Measurements from ENCODE around the gene ATP1A3. TPM values are rescaled to one million over a fixed set of nuclear protein-coding genes. Genes with fewer than 3 reads are reported as not detected.
A peak's percentile ranks its signal among the peaks of the same experiment; 100 is the strongest.
"Not testable (repeated sequence)": the region's sequence is repeated elsewhere in the genome, so short reads cannot be mapped to it uniquely, and the experiment has no call there.

The ATP1A3 gene
- total RNA-seq = not detected

DNA sequence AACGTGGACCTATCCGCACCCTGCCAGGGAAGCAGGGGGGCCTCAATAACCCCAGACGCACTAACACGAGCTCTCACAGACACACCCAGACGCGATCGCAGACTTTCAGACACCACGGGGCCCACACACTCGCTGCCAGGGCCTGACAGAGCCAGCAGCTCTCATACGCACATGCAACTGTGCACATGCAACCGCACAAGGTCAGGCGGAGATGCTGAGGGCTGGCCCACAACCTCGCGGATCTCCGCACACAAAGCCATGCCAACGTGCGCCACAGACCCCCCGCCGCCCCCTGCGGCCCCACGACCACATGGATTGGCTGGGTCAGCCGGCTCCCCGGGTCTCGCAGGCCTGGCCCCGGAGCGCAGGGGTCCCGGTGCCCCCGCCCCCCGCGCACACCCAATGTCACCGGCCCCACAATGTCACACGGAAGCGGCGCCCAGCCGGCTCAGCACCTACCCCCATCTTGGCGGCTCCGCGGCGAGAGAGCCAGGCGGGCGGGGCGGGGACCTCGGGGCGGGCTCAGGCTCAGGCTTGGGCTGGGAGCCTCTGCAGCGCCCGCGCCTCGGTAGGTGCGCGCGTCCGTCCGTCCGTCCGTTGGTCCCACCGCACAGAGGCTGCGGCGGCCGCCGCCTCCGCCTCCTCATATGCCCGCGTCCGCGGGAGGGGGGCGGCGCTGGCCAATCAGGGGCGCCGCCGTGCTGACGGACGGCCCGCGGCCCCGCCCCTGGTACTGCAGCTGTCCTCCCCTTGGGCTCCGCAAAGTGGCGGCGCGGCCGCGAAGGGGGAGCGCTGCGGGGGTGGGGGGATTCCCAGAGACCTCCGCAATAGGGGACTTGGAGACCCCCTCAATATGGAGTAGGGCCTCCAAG is at the start of gene ATP1A3:
Gene ATP1A3 (minus strand): TSS at position 619 of the 872 bp plus-strand sequence. CDS start 154 bp downstream, at position 465.
- no peaks in the 10 kb centered on the region for H3K4me1 ChIP-seq
- peaks cover 9 to 87% of the 10 kb centered on the region in 2 donors for H3K27me3 ChIP-seq
- no peak for DNase-seq (ENCODE audit: low spot score in 2 of 2)
- H3K36me3 ChIP-seq = no peaks in the 10 kb centered on the region
- no peak within 1 kb of the TSS for H3K27ac ChIP-seq
- TF ChIP-seq POLR2AphosphoS5 (IDR thresholded peaks at IDR 0.05) (no peak), POLR2A (IDR thresholded peaks at IDR 0.05) (no peak)
- TF ChIP-seq, protein P1, sequence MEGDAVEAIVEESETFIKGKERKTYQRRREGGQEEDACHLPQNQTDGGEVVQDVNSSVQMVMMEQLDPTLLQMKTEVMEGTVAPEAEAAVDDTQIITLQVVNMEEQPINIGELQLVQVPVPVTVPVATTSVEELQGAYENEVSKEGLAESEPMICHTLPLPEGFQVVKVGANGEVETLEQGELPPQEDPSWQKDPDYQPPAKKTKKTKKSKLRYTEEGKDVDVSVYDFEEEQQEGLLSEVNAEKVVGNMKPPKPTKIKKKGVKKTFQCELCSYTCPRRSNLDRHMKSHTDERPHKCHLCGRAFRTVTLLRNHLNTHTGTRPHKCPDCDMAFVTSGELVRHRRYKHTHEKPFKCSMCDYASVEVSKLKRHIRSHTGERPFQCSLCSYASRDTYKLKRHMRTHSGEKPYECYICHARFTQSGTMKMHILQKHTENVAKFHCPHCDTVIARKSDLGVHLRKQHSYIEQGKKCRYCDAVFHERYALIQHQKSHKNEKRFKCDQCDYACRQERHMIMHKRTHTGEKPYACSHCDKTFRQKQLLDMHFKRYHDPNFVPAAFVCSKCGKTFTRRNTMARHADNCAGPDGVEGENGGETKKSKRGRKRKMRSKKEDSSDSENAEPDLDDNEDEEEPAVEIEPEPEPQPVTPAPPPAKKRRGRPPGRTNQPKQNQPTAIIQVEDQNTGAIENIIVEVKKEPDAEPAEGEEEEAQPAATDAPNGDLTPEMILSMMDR (IDR thresholded peaks at IDR 0.05) = no peak
- peak within 1 kb of the TSS; percentile 22 to 57 (median 42) for H3K4me3 ChIP-seq
- no peaks in the 10 kb centered on the region for H3K9me3 ChIP-seq
- intact Hi-C loops (cut with DNase I; ENCODE audit: low total_unique reads) = no loop called here

- H3K4me3 ChIP-seq = no peak overlapping the region
- TF ChIP-seq, protein P1 (IDR thresholded peaks at IDR 0.05) = no peak
- no peak for TF ChIP-seq POLR2A (IDR thresholded peaks at IDR 0.05)
- no peak for TF ChIP-seq POLR2AphosphoS5 (IDR thresholded peaks at IDR 0.05)
- no peaks in the 10 kb centered on the region for H3K27me3 ChIP-seq
- no peak overlapping the region for H3K27ac ChIP-seq
- intact Hi-C loops (cut with DNase I; ENCODE audit: low total_unique reads) = no loop called here
- no peaks in the 10 kb centered on the region for H3K36me3 ChIP-seq
- no peaks in the 10 kb centered on the region for H3K4me1 ChIP-seq
- H3K9me3 ChIP-seq = no peaks in the 10 kb centered on the region
- DNase-seq (ENCODE audit: low spot score in 2 of 2) = no peak
These were observed 48.6 kb upstream of the ATP1A3 start for GRCh38 chr19:42042455-42043170.

- H3K9me3 ChIP-seq; intact Hi-C loops (cut with DNase I; ENCODE audit: low total_unique reads); H3K27me3 ChIP-seq; H3K27ac ChIP-seq; H3K4me1 ChIP-seq; H3K36me3 ChIP-seq; H3K4me3 ChIP-seq; DNase-seq (ENCODE audit: low spot score in 2 of 2): not testable (repeated sequence)
These were observed 46.5 kb upstream of the ATP1A3 start for GRCh38 chr19:42040491-42040890.

GRCh38 chr19:42040031-42040430 is 46.0 kb upstream of the ATP1A3 start:
- no peak for DNase-seq (ENCODE audit: low spot score in 2 of 2)
- Histone ChIP-seq H3K27me3 (no peaks in the 10 kb centered on the region), H3K9me3 (no peaks in the 10 kb centered on the region), H3K27ac (no peak overlapping the region), H3K4me3 (no peak overlapping the region), H3K4me1 (no peaks in the 10 kb centered on the region), H3K36me3 (no peaks in the 10 kb centered on the region)
- TF ChIP-seq POLR2A (IDR thresholded peaks at IDR 0.05) (no peak), POLR2AphosphoS5 (IDR thresholded peaks at IDR 0.05) (no peak)
- TF ChIP-seq, protein P1 (IDR thresholded peaks at IDR 0.05) = no peak
- intact Hi-C loops (cut with DNase I; ENCODE audit: low total_unique reads) = no loop called here

DNA sequence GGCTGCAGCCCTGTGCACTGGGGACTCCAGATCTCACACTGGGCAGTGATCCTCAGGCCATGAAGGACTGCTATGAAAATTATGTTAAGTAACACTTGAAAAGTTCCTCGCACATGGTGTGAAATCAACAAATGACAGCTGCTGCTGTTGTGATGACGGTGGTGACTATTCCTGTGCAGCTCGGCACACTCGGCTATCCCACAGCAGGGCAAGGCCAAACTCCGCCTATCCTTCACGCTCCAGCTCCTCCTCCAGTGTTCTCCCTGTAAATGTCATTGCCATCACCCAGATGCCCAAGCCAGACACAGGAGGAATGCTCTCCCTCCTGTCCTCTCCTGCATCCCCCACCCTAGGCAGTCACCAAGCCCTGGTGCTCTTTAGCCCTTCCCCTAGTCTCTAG is 44.6 kb upstream of the ATP1A3 start:
- Histone ChIP-seq H3K4me3 (no peak overlapping the region), H3K27ac (no peak overlapping the region), H3K27me3 (no peaks in the 10 kb centered on the region), H3K36me3 (no peaks in the 10 kb centered on the region), H3K4me1 (no peaks in the 10 kb centered on the region), H3K9me3 (no peaks in the 10 kb centered on the region)
- TF ChIP-seq, protein P1 (IDR thresholded peaks at IDR 0.05) = no peak
- TF ChIP-seq POLR2A (IDR thresholded peaks at IDR 0.05) (no peak), POLR2AphosphoS5 (IDR thresholded peaks at IDR 0.05) (no peak)
- DNase-seq (ENCODE audit: low spot score in 2 of 2) = no peak
- intact Hi-C loops (cut with DNase I; ENCODE audit: low total_unique reads) = no loop called here
